ENCODE measurements around the gene LYAR. TPM values are rescaled to one million over a fixed set of nuclear protein-coding genes. Genes with fewer than 3 reads are reported as not detected.

Gene LYAR
- total and polyA plus RNA-seq, 4 donors = 3.9 to 5.0 (median 4.6) TPM

GRCh38 chr4:4284827-4285618 is 4.9 kb downstream of the LYAR start:
- Histone ChIP-seq H3K9ac (ENCODE audit: low read depth in 1 of 2, low read length in 2 of 2) (no peak overlapping the region), H3K9me3 (ENCODE audit: control insufficient read depth in 4 of 4, low read length in 3 of 4) (no peaks in the 10 kb centered on the region), H3K27me3 (ENCODE audit: control insufficient read depth in 4 of 4, insufficient read depth in 4 of 4, low read length in 3 of 4) (no peaks in the 10 kb centered on the region), H3K4me3 (ENCODE audit: low read depth in 1 of 3, low read length in 3 of 3) (no peak overlapping the region), H3K4me1 (ENCODE audit: control insufficient read depth in 4 of 4, insufficient read depth in 4 of 4, low read length in 3 of 4) (peaks cover 6 to 14% (median 11%) of the 10 kb centered on the region in 4 donors), H3K27ac (ENCODE audit: low read depth in 1 of 2, low read length in 2 of 2) (no peak overlapping the region), H3K36me3 (ENCODE audit: control insufficient read depth in 4 of 4, insufficient read depth in 3 of 4, low read depth in 1 of 4, low read length in 3 of 4) (peaks cover 6 to 39% (median 28%) of the 10 kb centered on the region in 4 donors)
- DNase-seq (ENCODE audit: low spot score) = peak; percentile 54
- TF ChIP-seq FOXA2 (IDR thresholded peaks at IDR 0.05) (no peak), YY1 (IDR thresholded peaks at IDR 0.05) (no peak), MAX (IDR thresholded peaks at IDR 0.05) (no peak), RXRA (IDR thresholded peaks at IDR 0.05) (no peak), SP1 (IDR thresholded peaks at IDR 0.05) (no peak)
- TF ChIP-seq, protein P1, sequence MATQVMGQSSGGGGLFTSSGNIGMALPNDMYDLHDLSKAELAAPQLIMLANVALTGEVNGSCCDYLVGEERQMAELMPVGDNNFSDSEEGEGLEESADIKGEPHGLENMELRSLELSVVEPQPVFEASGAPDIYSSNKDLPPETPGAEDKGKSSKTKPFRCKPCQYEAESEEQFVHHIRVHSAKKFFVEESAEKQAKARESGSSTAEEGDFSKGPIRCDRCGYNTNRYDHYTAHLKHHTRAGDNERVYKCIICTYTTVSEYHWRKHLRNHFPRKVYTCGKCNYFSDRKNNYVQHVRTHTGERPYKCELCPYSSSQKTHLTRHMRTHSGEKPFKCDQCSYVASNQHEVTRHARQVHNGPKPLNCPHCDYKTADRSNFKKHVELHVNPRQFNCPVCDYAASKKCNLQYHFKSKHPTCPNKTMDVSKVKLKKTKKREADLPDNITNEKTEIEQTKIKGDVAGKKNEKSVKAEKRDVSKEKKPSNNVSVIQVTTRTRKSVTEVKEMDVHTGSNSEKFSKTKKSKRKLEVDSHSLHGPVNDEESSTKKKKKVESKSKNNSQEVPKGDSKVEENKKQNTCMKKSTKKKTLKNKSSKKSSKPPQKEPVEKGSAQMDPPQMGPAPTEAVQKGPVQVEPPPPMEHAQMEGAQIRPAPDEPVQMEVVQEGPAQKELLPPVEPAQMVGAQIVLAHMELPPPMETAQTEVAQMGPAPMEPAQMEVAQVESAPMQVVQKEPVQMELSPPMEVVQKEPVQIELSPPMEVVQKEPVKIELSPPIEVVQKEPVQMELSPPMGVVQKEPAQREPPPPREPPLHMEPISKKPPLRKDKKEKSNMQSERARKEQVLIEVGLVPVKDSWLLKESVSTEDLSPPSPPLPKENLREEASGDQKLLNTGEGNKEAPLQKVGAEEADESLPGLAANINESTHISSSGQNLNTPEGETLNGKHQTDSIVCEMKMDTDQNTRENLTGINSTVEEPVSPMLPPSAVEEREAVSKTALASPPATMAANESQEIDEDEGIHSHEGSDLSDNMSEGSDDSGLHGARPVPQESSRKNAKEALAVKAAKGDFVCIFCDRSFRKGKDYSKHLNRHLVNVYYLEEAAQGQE (IDR thresholded peaks at IDR 0.05) = no peak
- 81% methylated on average over 11 of the region's 11 CpGs for WGBS

DNA sequence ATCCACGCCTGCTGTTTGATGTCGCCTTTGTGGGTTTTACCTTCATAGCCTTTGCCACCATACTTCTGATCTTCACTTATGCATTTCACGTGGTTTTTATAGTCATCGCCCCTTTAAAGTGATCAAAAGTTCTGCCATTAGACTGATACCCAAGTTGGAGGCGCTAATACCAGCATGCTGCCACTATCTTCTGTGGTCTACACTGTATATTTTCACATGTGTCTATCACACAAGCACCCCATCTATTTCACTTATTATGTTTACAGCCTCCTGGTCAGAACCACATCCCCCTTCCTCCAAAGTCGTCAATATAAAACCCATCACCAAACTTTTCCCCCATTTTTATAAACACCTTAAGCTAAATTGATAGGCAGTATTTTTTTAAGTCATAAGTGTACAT is 8.2 kb downstream of the LYAR start:
- Histone ChIP-seq H3K4me1 (ENCODE audit: control insufficient read depth in 4 of 4, insufficient read depth in 4 of 4, low read length in 3 of 4) (peaks cover 0 to 7% (median 6%) of the 10 kb centered on the region in 4 donors), H3K27me3 (ENCODE audit: control insufficient read depth in 4 of 4, insufficient read depth in 4 of 4, low read length in 3 of 4) (no peaks in the 10 kb centered on the region), H3K4me3 (ENCODE audit: low read depth in 1 of 3, low read length in 3 of 3) (no peak overlapping the region), H3K9me3 (ENCODE audit: control insufficient read depth in 4 of 4, low read length in 3 of 4) (no peaks in the 10 kb centered on the region), H3K27ac (ENCODE audit: low read depth in 1 of 2, low read length in 2 of 2) (no peak overlapping the region), H3K9ac (ENCODE audit: low read depth in 1 of 2, low read length in 2 of 2) (no peak overlapping the region), H3K36me3 (ENCODE audit: control insufficient read depth in 4 of 4, insufficient read depth in 3 of 4, low read depth in 1 of 4, low read length in 3 of 4) (peaks cover 9 to 51% (median 34%) of the 10 kb centered on the region in 4 donors)
- WGBS = 95% methylated on average over 6 of the region's 6 CpGs
- DNase-seq (ENCODE audit: low spot score) = no peak
- TF ChIP-seq RXRA (IDR thresholded peaks at IDR 0.05) (no peak), SP1 (IDR thresholded peaks at IDR 0.05) (no peak), MAX (IDR thresholded peaks at IDR 0.05) (no peak), JUND (IDR thresholded peaks at IDR 0.05) (no peak), YY1 (IDR thresholded peaks at IDR 0.05) (no peak)

- no peak for DNase-seq (ENCODE audit: low spot score)
- Histone ChIP-seq H3K9me3 (ENCODE audit: control insufficient read depth in 4 of 4, low read length in 3 of 4) (no peaks in the 10 kb centered on the region), H3K9ac (ENCODE audit: low read depth in 1 of 2, low read length in 2 of 2) (no peak overlapping the region), H3K27me3 (ENCODE audit: control insufficient read depth in 4 of 4, insufficient read depth in 4 of 4, low read length in 3 of 4) (no peaks in the 10 kb centered on the region), H3K4me3 (ENCODE audit: low read depth in 1 of 3, low read length in 3 of 3) (no peak overlapping the region), H3K27ac (ENCODE audit: low read depth in 1 of 2, low read length in 2 of 2) (no peak overlapping the region), H3K4me1 (ENCODE audit: control insufficient read depth in 4 of 4, insufficient read depth in 4 of 4, low read length in 3 of 4) (peaks cover 0 to 7% (median 6%) of the 10 kb centered on the region in 4 donors), H3K36me3 (ENCODE audit: control insufficient read depth in 4 of 4, insufficient read depth in 3 of 4, low read depth in 1 of 4, low read length in 3 of 4) (peaks cover 7 to 56% (median 31%) of the 10 kb centered on the region in 4 donors)
- 36% methylated on average over 6 of the region's 6 CpGs for WGBS
- TF ChIP-seq MAX (IDR thresholded peaks at IDR 0.05) (no peak), SP1 (IDR thresholded peaks at IDR 0.05) (peak; percentile 17), HNF4A (conservative IDR thresholded peaks at IDR 0.05) (peak; percentile 33 to 42), RXRA (IDR thresholded peaks at IDR 0.05) (peak in 1 of 2 donors; percentile 40)
These were observed 12.4 kb downstream of the LYAR start for GRCh38 chr4:4277531-4277930.

All from liver (tissue), 9 donors.